ENCODE measurements around the gene SMG7.

The SMG7 gene

DNA sequence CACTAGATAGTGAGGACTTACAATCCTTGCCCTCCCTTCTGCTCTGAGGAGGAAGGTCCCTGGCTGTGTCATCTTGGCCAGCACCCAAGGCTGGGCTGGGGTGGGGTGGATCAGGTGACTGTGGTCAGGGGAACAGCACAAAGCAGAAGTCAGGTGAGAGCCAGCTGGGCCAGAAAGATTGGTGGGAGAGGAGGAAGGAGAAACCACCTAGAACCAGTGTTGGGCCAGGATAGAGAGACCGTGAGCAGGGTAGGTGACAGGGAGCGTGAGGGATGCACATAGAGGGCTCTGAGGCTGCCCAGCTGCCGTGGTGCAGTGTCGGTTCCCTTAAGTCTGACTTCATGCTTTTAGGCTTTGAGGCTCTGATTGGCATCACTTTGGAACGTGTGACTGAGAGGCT is 95.3 kb downstream of the SMG7 start:
- peak; percentile 43 for DNase-seq

DNA sequence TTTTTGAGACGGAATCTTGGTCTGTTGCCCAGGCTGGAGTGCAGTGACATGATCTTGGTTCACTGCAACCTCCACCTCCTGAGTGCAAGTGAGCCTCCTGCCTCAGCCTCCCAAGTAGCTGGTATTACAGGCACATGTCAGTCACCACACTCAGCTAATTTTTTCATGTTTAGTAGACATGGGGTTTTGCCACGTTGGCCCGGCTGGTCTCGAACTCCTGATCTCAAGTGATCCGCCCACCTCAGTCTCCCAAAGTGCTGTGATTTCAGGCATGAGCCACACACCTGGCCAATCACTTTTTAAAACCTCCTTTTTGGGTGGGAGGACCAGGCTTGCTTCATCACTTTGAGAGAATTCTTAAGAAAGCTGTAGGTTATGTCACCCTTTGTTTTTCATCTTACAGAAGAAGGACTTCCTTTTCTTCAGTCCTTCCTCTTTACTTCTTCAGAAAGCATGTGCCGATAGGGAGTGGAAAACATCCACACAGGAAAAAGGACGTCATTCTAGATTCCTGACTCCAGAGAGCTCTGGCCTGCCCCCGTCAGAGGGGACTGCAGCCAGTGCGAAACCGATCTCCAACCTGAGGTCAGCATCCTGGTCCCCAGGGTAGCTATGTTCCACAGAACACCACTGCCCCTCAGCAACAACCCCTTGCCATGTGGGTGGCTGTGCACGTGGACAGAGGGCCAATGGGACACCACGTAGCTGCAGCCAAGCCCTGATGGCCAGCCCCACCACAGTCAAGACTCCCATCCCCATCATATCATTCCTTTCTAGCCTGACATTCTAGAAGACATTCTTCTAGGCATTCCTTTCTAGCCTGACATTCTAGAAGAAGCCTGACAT is 96.1 kb downstream of the SMG7 start:
- peak; percentile 54 for DNase-seq

DNA sequence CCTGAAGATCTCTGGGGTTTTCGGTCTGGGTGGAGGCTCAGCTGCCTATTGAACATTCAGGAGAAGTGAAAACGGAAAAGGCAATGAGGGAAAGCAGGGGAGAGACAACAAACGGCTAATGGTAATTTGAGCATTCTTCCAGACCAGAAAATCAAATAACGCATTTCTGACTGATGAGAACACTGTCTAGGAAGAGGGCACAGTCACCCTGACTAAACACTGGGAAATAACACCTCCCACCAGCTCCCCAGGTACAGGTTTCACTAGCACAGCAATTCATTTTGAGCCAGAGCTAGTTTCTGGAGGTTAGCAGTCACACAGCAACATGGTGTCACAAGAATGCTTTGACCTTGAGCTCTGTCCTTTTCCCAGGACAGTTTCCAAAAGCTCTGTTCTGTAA is 96.8 kb downstream of the SMG7 start:
- DNase-seq: peak; percentile 61

DNA sequence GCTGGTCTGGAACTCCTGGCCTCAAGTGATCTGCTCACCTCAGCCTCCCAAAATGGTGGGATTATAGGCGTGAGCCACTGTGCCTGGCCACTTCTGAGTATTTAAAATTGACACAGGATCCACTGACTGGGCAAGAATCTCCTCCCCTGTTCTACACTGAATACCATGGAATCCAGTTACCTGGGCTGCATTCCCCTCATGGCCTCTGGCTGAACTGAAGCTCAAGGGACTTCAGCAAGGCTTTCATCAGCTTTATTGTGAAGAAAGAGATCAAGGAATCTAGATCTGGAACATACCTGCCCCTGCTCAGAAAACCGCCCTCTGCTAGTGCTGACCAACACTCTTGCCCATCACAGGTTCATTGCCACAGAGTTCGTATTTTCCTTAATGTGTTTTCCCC is 97.5 kb downstream of the SMG7 start:
- DNase-seq: no peak

DNA sequence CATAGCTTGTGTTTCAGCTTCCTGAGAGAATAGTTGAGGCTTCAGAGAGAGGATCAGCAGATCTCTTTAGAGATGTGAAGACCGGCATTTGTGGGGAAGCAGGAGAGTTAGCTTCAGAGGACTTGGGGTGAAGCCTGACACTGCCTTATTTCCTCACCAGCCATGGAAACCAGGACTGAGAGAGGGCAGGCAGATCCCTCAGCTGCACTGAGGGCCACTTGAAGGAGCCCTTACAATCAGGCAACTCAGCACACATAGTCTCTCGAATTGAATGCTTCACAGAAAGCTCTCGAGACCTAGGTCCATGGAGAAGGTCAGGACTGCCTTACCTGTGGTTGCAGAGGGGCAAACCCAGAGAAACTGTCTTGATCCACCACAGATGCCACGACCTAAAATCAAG is 98.2 kb downstream of the SMG7 start:
- DNase-seq: no peak

DNA sequence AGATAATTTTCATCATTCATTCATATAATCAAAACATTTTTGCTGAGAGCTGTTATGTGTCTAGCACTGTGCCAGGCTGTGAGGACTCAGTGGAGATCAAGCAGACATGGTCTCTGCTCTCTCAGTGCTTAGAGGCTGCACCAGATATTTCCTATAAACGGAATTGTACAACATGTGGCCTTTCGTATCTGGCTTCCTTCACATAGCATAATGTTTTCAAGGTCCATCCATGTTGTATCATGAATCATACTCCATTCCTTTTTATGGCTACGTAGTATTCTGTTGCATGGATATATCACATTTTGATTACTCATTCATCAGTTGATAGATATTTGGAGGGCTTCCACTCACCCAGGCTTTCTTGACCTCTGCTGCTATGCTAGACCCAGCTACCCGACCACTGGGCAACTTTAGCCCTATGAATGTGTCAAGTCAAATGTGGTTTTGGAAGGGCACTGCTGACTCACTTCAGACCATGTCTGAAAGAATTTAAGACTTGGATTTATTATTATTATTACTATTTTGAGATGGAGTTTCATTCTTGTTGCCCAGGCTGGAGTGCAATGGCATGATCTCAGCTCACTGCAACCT is 99.5 kb downstream of the SMG7 start:
- peak; percentile 16 for DNase-seq

DNA sequence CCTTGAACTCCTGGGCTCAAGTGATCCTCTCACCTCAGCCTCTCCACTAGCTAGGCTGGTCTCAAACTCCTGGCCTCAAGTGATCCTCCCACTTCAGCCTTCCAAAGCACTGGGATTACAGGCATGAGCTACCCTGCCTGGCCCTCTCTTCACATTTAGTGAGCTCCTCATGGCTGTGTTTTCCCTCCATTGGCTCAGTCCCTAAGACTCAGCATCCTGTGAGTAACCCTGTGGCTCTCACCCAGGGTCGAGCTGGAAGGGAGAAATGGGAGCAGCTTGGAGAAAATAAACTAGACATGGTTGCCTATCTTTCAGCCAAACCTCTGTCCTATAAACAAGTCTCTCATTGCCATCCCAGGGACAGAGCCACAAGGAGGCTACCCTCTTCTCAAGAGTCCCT is 100.4 kb downstream of the SMG7 start:
- no peak for DNase-seq

DNA sequence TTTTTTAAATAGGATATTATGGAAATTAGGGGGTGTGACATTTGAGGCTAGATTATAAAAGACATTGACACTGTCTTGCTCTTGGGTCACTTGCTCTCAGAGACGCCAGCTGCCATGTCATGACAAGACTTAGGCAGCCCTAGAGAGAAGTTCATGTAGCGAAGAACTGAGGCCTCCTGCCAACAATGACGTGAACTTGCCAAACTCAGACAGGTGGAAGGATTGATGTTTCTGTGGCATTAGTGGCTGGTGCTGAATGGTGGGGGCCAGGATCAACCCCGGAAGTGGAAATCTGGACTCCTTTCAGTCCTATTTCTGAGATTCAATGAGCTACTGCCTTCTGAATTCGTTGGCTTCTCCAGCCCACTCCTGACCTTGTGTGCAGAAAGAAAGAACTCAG is 103.3 kb downstream of the SMG7 start:
- no peak for DNase-seq

DNA sequence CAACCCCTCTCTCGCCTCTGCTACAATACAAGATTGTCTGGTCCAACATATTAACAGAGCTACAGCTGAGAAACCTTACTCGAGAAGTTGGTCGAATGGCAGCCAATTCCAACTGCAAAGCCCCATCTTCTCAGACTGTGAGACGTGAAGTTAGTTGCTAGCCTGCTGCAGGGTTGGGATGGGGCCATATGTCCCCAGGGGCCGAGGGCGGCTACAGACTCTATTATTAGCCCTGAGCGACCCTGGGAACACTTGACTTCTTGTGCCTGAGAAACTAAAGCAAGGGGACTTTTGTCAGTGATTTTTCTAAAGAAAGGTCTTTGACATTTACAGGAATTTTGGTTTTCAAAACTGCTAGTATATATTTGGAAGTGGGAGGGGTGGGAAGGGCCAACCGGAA is 104.2 kb downstream of the SMG7 start:
- DNase-seq: no peak

DNA sequence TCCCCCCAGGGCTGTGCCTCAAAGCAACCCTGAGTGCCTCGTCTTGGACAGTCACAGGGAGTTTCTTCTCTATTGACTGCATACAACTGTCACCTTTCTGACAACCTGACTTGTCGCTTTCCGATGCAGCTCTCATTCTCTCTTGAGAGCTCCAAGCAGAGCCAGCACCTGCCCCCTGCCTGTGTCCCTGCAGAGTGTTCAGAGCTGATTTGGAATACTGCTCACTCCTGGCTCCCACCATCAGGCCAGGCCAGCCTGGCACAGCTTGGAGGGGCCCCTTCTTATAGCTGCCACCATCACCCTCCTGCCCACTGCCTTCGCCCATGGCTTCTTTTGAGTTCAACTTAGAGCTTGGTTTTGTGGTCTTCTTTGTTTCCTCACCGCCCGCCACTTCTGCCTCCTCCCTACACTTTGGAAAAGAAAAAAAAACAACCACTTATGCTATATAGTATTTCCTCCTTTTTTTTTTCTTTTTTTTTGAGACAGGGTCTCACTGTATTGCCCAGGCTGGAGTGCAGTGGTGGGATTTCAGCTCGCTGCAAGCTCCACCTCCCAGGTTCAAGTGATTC is 105.7 kb downstream of the SMG7 start:
- no peak for DNase-seq

DNA sequence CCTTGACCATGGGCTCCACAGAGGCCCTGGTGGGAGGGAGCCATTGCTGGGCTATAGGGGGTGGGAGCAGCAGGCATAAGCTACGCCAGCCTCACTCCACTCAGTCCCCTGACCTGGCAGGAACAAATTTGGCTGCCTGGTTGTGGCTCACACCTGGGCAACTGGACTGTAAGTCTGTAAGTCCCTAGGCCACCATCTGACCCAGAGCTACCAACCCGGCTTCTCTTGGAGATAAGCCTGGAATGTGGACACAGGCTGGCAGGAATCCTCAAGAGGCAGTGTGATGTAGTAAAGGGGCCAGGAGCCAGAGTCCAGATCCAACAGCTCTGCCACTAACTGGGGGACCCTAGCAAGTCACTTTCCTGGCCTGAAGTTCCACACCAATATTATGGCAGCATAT is 106.6 kb downstream of the SMG7 start:
- DNase-seq: no peak

DNA sequence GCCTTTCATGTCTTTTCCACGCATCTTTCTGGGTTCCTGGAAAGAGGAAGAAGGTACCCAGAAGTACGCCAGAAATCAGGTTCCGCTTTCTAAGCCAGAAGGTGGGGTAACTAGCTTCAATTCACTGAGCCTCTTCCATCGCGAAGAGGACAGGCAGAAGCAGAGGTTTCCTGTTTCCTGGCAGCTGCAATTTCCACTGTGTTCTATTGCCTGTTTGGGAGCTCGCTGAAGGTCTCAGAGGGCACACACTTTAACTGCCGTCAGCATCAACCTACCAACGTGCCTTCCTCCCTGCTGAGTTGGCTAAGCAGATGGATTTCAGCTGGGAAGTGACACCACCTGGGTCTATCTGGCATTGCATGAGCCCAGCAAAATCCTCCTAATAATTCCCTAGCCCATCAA is 108.0 kb downstream of the SMG7 start:
- no peak for DNase-seq

DNA sequence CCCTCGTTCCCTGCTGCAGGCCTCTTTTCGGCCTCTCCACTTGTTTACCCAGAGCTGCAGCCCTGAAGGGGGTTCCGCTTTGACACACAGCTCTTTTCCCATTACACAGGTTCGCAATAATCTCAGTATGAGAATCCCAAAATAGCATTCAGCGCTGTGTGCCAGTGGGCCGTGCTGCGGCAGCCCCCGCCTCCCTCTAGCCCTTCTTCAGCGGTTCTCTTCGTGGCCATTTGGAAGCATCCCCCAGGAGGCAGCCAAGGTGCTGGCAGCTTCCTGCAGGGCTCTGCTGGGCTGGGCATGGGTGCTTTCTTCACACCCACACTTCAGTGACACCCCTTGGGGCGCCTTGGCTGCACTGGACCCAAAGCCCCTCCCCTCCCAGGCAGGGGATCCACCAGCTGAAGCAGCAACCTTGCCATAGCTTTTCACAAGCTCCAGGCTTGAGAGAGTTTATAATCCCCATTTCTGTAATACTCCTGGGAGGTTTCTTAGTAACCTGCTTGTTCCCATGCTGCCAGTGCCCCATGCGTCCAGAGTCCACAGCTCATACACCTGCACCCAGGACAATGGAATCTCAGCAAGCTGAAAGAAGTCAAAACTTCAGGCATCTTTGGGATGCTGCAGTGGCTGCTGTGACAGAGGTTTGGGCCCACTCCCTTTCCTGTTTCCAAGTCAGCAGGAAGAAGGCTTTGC is 109.9 kb downstream of the SMG7 start:
- DNase-seq: no peak

DNA sequence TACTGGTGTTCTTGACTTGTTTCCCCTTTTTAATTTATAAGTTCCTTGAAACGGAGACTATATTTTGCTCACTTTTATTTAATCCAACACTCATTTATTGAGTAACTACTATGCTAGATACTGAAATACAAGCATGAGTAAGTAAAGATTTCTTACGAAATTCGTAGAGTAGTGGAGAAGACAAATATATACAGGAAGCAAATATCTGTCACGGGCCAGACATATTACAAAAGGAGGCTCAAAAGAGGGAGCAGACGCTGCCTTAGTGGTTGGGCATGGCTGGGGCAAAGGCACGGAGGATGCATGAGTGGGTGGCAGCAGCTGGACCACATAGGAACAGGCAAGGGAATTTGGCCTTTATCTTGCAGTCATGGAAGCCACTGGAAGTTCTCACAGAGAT is 111.2 kb downstream of the SMG7 start:
- DNase-seq: no peak

DNA sequence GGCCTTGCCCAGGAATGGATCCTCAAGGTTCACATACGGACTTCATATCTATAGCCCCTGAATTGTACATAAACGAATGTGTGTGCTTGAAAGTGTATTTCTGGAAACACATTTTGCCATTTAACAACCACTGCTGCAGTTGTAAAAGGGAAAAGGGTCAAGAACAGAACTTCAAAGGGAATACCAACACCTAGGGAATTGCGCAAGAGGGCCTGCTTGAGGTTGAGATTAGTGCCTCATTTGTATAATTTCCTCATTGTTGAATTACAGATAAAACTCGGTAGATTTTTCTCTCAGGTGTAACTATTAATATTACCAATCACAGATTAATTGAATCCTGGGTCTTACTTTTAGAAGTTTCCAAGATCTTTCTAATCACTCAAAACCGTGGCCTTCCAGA is 111.8 kb downstream of the SMG7 start:
- no peak for DNase-seq

DNA sequence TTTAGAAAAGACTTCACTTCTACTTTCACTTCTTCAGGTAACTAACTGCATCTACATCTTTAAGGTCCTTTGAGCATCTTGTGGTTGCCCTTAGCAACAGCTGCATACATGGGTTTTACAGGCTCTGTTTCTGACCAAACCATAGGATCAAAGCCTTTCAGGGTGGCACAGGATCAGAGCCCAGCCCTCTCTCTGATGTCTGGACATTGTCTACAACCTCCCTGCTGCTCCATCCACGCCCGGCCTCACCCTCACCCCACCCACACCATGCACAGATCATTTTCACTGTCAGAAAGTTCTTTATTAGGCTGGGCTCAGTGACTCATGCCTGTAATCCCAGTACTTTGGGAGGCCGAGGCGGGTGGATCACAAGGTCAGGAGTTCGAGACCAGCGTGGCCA is 112.7 kb downstream of the SMG7 start:
- DNase-seq: no peak

DNA sequence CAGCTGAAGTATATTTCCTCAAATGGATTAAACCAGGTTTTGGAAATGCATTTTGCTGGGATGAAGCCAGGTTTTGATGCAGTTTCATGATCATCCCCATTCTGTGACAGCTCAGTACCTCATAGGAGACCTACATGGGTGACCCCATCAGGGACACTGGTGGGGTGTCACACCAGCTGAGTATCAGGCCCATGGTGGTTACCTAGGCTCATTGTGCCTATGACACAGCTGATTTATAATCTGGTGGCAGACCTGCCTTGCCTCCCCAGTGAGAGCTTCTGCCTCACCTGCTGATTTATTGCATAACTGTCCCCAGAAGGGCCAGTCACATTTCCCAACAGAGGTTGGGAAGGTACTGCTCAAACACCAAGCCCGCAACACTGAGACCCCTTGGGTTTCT is 114.2 kb downstream of the SMG7 start:
- DNase-seq: no peak

DNA sequence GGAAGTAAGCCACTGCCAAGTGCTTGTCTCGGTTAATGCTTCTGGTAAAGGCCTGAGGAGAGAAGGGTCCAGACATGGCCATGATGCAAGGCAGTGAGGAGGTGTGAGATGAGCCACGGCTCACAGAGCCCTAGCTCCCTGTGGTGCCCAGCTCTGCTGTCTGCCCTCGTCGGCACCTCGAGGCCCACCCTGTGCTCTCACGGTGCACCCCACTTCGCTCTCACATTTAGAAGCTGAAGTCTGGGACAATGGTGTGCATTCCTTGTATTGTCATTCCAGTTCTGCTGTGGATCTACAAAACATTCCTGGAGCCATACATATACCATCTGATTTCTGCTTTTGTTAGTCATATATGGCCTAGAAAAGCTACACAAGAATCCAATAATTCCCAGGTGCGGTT is 114.6 kb downstream of the SMG7 start:
- no peak for DNase-seq

DNA sequence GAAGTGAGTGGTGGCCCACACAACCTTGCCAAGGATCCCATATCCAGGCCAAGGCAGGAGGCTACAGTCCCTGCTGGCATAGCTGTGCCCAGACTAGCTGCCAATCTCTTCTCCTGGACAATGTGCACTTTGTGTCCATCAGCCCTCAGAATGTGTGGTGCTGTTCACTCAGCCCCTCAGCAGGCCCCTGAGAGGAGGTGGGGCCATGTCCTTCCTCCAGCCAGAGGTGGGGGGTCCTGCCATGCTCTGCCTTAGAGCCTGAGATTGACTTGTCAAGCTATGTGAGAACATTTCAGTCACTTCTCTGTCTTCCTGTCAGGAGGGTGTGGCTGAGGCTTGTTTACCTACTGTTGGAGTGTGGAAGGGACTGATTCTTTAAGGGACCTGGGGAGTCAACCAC is 116.5 kb downstream of the SMG7 start:
- DNase-seq: no peak

DNA sequence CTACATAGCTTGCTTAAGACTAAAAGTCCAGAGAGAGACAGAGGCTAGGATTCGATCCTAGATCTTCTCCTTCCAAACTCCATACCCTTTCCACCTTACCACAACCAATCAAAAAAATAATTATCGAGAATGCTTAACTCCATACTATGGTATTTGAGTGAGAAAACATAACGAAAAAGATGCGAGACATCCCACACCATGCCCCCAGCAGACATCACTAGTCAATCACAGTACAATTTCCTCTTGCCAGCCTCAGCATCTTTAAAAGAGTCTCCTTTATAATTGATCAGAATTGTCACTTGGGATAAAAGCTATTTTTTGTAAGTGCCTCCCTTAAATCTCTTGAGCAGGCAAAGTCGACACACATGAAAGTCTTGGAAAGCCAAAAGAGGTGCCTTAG is 117.1 kb downstream of the SMG7 start:
- no peak for DNase-seq

DNA sequence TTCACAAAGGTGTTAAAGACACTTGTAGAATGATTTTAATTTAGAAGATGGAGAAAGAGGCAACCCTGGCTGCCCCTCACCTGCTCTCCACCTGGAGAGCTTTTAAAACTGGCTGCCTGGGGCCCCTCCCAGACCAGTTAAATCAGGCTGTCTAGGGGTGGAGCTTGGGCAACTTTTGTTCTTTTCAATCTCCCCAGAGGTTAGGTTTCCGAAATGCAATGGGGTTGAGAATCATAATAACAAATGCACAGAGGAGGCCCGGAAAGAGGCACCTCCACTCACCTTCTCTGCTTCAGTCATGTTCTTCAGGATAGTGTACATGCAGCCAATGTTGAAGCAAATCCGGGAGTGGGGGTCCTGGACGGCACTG is 117.6 kb downstream of the SMG7 start:
- DNase-seq: no peak

DNA sequence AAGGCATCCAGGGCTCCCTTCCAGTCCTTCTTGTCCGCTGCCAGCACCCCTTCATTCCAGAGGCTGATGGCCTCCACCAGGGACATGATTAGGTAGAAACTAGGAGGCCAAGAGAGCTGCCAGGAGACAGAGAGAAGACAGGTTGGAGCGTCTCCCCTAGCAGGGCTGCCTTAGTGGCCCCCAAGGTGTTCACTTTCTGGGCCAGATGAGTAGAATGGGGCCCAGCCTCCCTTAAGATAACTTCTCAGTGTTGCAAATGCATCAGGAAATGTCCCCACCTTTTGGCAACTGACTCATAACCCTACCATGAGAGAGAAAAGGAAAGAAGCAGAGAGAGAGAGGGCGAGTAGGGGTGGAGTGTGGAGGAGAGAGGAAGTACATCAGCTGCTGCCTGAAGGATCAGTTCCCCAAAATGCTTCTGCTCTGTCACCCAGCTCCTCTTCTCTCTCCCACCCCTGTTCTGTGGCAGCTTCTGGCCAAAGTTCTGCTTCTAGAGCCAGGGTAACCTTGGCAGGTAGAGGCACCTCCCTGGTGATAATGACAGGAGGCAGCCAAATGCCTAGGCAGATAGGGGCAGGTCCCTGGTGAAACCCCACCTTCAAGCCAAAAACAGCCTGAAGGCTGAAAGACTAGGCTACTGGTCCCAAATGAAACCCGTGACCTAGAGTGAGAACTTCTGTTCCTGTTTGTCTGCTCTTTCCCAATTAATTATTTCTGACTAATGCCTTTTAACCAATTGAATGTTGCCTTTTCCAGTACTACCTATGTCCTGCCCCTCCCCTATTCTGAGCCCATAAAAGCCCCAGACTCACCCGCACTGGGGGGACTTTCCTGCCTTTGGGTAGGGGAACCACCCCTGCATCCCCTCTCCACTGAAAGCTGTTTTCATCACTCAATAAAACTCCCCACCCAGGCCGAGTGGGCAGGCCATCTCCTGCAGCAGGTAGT is 118.2 kb downstream of the SMG7 start, which contains the start of gene NCF2:
Gene NCF2, minus strand, starts transcription at position 216 of the 948 bp plus-strand sequence. Its CDS starts 130 bp downstream, at position 86.
- DNase-seq: peak; percentile 35

DNA sequence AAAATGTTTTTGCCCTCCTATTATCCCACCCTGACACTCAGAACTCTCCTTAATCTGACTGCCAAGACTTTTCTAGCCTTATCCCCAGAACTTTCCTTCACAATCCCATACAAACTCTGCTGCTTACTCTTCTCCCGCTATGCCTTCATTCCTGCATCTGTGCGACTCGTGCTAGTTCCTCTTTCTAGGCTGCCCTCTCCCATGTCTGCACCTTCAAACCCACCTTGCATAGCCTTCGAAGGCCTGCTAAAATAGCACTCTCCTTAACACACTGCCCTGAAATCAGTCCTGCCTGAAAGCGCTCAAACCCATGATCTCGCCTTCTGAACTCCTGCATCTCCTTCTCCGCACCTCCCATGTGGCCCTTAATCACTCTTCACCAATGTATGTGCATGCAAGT is 120.4 kb downstream of the SMG7 start:
- no peak for DNase-seq

Data from fibroblast of skin of right biceps (primary cell).